WI38 (cell line): ENCODE results near the gene SUGCT.
"Not testable (repeated sequence)": the region's sequence is repeated elsewhere in the genome, so short reads cannot be mapped to it uniquely, and the experiment has no call there.

Experiments
- H3K4me3 ChIP-seq: 2 replicates; pipeline ENCODE4 v1.5.1; 2011; ENCODE audit warnings: low read depth, mild to moderate bottlenecking, control low read depth, low read length
- CTCF ChIP-seq: IDR thresholded peaks from 2 replicates; pipeline ENCODE4 v1.5.1; 2012; ENCODE audit warnings: low read depth, mild to moderate bottlenecking, control low read depth, low read length

The SUGCT gene

GRCh38 chr7:40147371-40148246 is 12.8 kb downstream of the SUGCT start:
- TF ChIP-seq CTCF = no peak
- no peak overlapping the region for H3K4me3 ChIP-seq

GRCh38 chr7:40148247-40148580 is 13.4 kb downstream of the SUGCT start:
- not testable (repeated sequence) for H3K4me3 ChIP-seq

- TF ChIP-seq CTCF = no peak
- H3K4me3 ChIP-seq = no peak overlapping the region
Observed at GRCh38 chr7:40148671-40149070, 13.9 kb downstream of the SUGCT start.

- no peak for TF ChIP-seq CTCF
- no peak overlapping the region for H3K4me3 ChIP-seq
Observed at GRCh38 chr7:40151504-40151903, 16.7 kb downstream of the SUGCT start.

GRCh38 chr7:40156988-40157387 is 22.2 kb downstream of the SUGCT start:
- no peak for TF ChIP-seq CTCF
- H3K4me3 ChIP-seq = no peak overlapping the region

- no peak for TF ChIP-seq CTCF
- no peak overlapping the region for H3K4me3 ChIP-seq
Observed at GRCh38 chr7:40162516-40162915, 27.7 kb downstream of the SUGCT start.

- no peak for TF ChIP-seq CTCF
Observed at GRCh38 chr7:40165216-40165615, 30.4 kb downstream of the SUGCT start.

GRCh38 chr7:40167291-40167690 is 32.5 kb downstream of the SUGCT start:
- H3K4me3 ChIP-seq = no peak overlapping the region
- no peak for TF ChIP-seq CTCF

More at GRCh38 chr7:40165216-40165615, 30.4 kb downstream of the SUGCT start:
- no peak overlapping the region for H3K4me3 ChIP-seq

GRCh38 chr7:40168266-40168665 is 33.5 kb downstream of the SUGCT start:
- not testable (repeated sequence) for H3K4me3 ChIP-seq

- H3K4me3 ChIP-seq = not testable (repeated sequence)
Observed at GRCh38 chr7:40173121-40173520, 38.3 kb downstream of the SUGCT start.

- not testable (repeated sequence) for H3K4me3 ChIP-seq
Observed at GRCh38 chr7:40175256-40175655, 40.5 kb downstream of the SUGCT start.
